GM18951 (cell line): ENCODE measurements around the gene LIMCH1.
"Not testable (repeated sequence)": the region's sequence is repeated elsewhere in the genome, so short reads cannot be mapped to it uniquely, and the experiment has no call there.

Experiments
- POLR2A ChIP-seq: IDR thresholded peaks from 4 replicates; pipeline ENCODE4 v1.6.1; 2011; ENCODE audit warnings: mild to moderate bottlenecking; ENCODE audit not compliant: insufficient read length, insufficient read depth; ENCODE audit errors: extremely low read depth
- in situ Hi-C: fragments of 300-500 bp; cut with MboI; formaldehyde crosslinking; loops from one replicate; pipeline ENCODE4 v1.12.0; 2022; ENCODE audit warnings: low sequenced_read_pairs, mixed read lengths, inconsistent platforms; ENCODE audit not compliant: unreplicated experiment

Gene LIMCH1, protein sequence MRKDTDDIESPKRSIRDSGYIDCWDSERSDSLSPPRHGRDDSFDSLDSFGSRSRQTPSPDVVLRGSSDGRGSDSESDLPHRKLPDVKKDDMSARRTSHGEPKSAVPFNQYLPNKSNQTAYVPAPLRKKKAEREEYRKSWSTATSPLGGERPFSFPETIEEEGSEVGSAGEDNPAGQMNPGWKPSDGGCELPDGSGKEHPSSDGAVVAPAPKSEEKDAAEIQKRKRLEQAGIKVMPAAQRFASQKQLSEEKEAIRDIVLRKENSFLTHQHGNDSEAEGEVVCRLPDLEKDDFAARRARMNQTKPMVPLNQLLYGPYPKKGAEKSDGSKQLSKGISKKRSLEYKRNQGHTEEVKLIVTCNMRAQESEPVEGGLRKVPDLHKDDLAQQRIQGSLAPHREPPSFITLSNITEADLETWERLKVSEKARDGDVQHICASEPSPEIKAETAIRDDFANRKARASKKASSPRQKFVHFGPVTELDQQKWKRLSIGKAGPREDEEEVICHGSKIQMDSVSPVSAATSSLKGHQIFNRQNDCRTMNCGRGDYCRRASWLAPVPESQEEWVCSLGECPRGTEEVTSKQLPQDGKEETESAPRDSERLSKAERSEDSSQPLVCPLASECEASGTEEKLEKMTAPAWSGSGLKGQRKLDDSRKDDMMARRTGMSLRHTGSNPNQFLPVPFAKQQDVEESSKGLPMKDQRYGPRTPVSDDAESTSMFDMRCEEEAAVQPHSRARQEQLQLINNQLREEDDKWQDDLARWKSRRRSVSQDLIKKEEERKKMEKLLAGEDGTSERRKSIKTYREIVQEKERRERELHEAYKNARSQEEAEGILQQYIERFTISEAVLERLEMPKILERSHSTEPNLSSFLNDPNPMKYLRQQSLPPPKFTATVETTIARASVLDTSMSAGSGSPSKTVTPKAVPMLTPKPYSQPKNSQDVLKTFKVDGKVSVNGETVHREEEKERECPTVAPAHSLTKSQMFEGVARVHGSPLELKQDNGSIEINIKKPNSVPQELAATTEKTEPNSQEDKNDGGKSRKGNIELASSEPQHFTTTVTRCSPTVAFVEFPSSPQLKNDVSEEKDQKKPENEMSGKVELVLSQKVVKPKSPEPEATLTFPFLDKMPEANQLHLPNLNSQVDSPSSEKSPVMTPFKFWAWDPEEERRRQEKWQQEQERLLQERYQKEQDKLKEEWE (N-terminal part only)

DNA sequence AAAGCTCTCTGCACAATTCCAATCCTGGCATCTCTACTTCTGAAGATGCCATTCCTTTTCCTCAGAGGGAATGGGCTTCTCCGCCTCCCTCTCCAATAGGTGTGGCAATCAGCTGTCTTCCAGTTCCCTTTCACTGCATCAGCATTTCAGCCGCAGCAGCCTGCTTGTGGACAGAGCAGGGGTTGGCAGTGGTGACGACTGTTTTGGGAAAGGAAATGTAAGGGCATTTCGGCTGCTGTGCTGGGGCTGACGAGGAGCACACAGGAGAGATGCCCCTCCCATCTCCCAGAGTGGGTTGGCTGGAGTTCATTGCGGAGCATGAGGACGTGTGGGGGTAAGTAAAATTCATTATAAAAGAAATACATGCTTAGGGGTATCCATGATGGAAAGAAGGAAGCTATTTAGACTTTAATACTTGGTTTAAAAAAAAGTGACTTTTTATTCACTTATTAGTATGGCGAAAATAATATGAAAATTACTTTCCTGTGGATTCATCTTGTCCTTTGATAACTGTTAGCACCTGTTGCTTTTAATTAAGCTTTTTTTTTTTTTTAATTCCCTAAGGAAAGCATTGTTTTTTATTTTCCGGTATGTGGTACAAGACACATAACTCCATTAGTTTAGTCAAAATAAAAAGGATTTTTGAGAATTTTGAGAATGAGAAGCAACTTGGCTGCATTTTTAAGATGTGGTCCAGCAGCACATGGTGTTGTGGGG is at the start of gene LIMCH1:
Gene LIMCH1, plus strand, starts transcription at position 141 of the 717 bp plus-strand sequence. CDS start 67,839 bp downstream, outside the sequence.
- in situ Hi-C loops: no loop called here
- TF ChIP-seq POLR2A: no peak

DNA sequence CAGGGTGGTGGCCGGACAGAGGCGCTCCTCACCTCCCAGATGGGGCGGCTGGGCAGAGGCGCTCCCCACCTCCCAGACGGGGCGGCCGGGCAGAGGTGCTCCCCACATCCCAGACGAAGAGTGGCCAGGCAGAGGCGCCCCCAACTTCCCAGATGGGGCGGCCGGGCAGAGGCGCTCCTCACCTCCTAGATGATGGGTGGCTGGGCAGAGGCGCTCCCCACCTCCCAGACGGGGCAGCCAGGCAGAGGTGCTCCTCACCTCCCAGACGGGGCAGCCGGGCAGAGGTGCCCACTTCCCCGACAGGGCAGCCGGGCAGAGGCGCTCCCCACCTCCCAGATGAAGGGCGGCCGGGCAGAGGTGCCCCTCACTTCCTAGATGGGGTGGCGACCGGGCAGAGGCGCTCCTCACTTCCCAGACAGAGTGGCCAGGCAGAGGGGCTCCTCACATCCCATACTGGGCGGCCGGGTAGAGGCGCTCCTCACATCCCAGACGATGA is 46.8 kb upstream of the LIMCH1 start:
- in situ Hi-C loops: not testable (repeated sequence)

DNA sequence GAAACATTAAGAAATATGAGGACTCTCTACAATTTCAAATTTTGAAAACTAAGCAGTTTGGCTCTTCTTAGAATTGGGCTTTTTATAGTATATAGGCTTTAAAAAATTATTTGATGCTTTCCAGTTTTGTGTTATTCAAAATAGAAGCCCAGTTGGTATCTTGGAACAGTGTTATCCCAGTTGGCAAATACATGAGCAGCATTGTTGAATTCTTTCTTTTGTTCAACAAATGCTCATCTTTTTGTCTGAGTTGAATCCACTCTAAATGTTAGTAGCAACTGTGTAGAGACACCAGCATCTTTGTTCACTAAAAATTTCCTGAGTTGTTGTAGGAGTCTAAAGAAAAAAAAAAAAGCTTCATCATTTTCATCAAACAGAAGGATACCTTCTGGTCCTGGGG is 41.0 kb upstream of the LIMCH1 start:
- no peak for TF ChIP-seq POLR2A
- in situ Hi-C loops: no loop called here

DNA sequence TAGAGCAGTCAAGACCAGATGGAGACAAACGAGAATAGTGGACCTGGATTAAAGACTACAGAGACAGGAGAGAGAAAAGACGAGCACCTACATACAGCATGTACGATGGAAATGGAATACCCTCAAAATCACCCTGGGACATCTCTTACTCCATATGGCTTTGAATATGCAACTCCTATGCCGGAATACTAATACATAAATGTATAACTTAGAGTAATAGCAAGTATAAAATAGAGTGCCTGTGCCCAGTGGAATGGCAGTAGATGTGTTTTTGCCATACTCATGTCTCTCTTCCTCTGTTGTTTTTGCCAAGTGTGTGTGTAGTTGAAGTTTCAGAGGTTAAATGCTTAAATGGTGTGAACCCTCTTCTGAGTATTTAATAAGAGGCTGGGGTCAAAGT is 39.8 kb upstream of the LIMCH1 start:
- in situ Hi-C loops: no loop called here
- no peak for TF ChIP-seq POLR2A

DNA sequence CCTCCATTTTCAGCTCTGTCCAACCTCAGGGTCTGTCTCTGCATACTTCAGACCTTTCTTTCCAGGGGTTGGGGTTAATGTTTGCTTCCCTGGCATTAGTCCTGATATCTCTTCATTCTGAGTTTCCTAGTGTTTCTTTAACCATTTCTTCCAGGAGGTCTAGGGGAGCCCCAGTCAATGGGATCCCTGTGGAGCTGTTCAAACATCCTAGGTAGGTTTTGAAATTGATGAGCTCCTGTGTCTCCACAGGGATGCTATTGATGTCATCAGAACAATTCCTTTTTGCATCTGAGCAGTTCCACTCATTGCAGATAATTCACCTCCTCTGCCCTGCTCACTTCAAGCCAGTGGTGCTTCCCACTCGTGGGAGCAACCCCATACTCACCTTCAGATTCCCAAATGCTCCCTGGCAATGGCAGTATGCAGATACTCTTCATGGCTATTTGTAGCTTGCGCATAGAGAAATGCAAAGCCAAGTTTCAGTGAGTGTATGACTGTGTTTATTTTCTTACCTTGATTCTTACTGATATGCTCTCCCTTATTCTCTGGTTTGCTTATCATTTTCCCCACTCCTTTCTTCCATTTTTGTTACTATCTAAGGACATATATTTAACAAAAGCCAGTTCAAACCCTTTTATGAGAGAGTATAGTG is 33.7 kb upstream of the LIMCH1 start:
- in situ Hi-C loops: no loop called here

DNA sequence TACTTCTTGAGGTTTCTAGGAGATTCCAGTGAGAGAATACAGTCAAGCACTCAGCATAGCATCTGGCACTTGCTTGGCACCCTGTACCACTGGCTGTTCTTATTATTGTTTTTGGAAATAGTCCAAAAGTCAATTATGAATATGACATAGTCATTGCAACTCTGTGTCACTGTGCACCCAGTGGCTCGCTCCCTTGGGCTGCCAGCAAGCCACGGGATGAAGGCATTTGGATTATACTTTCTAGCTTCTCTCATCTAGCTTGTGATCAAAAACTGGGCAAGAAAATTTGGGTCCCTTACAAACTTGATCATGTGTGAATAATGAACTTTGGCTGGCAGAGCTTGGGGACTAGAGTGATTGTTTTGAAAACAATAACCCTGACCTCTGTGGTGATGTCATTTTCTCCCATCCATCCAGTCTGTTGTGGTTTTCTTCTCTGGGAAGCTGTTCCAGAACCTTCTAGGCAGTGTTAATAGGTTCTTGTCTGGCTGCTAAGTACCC is 32.7 kb upstream of the LIMCH1 start:
- in situ Hi-C loops: no loop called here
- TF ChIP-seq POLR2A: no peak

More for the DNA sequence above, 33.7 kb upstream of the LIMCH1 start:
- TF ChIP-seq POLR2A: no peak

DNA sequence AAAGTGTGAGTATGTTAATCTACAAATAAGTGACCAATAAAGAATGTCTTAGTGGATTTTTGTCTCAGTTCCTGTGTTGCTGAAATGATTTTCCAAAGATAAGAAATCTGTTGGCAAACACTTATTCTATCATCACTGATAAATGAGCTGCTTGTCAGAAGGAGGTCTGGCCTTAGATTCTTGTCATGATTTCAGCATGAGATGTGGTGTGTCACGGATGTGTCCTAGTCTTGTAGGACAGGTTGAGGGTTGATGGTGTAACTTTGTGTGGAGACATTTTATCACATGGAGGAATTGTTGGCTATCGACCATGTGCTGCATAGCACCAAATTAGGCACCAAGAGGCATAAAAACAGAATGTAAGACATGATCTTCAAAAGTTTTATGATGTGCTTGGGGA is 31.8 kb upstream of the LIMCH1 start:
- in situ Hi-C loops: no loop called here

DNA sequence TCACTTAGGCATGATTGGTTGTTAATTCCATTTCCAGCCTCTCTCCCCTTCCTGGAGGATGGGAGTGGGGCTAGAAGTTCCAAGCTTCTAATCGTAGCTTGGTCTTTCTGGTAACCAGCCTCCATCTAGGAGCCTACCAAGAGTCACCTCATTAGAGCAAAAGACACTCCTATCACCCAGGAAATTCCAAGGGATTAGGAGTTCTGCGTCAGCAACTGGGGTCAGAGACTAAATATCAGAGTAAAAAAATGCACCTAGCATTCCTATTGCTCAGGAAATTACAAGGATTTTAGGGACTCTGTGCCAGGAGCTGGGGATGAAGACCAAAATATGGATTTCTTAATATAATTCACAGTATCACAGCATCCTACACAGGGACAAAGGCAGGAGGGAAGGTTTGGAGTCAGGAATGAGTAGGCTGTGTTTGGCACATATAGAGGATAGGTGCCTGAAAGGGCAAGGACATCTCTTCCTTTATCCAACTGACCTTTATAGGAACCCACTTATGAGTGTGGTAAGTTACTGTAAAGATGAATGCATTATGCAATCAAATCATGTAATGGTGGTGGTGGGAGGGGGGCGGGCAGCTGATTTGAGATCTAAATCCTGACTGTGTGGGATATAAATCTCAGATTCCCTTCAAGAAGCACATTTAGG is 30.5 kb upstream of the LIMCH1 start:
- no peak for TF ChIP-seq POLR2A
- in situ Hi-C loops: no loop called here

More for the DNA sequence above, 31.8 kb upstream of the LIMCH1 start:
- no peak for TF ChIP-seq POLR2A

DNA sequence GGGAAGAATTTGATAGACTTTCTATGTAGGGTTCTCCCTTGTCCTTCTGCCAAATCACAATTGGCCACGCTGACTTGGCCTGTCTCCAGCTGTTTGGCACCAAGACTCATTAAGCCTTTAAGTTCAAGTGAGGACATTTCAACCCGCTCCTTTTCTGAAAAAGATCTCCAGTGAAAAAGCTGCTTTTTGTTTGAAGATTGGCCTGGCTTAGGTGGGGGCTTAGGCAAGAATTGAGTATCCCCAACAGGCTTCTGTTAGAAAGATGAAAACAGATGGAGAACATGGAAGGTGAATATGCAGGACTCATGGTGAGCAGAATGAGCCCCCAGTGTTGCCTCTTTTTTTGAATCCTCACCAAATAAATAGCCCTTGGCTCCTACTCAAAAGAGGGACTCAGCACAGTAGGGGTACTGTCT is 28.5 kb upstream of the LIMCH1 start:
- in situ Hi-C loops: no loop called here
- TF ChIP-seq POLR2A: no peak

DNA sequence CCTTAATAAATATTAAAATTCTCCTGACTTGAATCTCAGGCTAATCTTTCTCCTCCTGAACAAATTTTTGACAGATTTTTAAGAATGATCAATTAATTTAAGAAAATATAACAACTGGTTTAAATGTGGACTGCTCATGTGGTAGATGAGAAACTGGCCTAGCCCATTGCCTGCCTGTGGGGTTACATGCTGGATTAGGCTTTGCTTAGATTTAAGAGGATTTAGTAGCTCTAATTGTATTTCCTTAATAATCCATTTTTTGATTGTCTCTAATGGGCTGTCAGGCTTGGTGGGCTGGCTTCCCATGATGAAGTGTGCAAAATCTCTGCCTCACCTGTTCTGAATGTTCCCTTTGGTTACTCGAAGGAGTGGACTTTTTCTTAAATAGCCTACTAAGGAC is 27.8 kb upstream of the LIMCH1 start:
- no peak for TF ChIP-seq POLR2A

DNA sequence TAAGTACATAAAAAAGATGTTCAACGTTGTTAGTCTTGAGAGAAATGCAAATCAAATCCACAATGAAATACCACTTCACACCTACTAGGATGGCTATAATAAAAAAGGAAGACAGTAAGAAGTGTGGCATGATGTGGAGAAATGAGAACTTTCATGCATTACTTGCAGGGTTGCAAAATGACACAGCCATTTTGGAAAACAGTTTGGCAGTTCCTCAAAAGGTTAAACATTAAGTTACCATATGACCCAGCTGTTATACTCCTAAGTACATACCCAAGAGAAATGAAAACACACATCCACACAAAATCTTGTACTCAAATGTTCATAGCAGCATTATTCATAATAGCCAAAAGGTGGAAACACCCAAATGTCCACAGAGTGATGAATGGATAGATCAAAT is 25.8 kb upstream of the LIMCH1 start:
- no peak for TF ChIP-seq POLR2A
- in situ Hi-C loops: no loop called here

More for the DNA sequence above, 27.8 kb upstream of the LIMCH1 start:
- in situ Hi-C loops: no loop called here

DNA sequence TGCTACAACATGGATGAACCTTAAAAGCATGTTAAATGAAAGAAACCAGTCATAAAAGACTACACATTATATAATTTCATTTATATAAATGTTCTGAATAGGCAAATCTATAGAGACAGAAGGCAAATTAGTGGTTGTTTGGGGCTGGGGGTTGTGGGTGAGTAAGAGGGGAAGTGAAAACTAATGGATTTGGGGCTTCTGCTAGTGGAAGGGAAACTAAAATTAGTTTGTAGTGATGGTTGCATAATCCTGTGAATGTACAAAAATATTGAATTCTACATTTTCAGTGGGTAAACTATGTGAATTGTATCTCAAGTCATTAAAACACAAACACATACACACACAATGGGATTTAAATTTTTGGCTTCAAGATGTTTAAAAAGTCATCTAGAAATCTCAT is 25.4 kb upstream of the LIMCH1 start:
- no peak for TF ChIP-seq POLR2A
- in situ Hi-C loops: no loop called here

DNA sequence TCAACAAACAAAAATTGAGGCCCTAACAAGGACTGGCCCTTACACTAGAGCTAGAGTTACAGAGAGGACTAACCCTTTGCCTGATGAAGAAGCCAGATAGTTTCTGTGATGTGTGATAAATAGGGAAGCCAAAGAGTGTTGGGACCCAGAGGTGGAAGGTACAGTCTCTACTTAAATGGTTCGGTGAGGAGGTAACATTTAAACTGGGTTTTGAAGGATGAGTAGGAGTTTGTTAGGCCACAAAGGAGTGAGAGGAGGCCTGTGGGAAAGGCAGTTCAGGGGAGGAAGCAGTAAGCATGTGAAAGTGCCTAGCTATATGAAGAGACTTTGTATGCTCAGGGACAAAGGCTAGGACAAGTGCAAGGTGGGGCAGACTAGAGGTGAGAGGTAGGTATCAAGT is 23.8 kb upstream of the LIMCH1 start:
- in situ Hi-C loops: no loop called here
- TF ChIP-seq POLR2A: no peak
